Cardiac septum (tissue), 1 donor: Measurements from ENCODE around the gene NRG3. TPM values are rescaled to one million over a fixed set of nuclear protein-coding genes. Genes with fewer than 3 reads are reported as not detected.
"Not testable (repeated sequence)": the region's sequence is repeated elsewhere in the genome, so short reads cannot be mapped to it uniquely, and the experiment has no call there.

Experiments used
- DNase-seq: peaks from one replicate; pipeline ENCODE4 v3.0.0-alpha.2; 2020; ENCODE audit warnings: low spot score
- intact Hi-C: fragments of 100-400 bp; cut with DNase I; formaldehyde crosslinking; loops from one replicate; pipeline ENCODE4 v1.14.0; 2022
- total RNA-seq: library from RNA; stranded (reverse); fragmentation: NEBNext Ultra II Directional; extraction: Animal tissue kit (Norgen Biotek cat#: 25700); gene quantifications from one replicate; pipeline ENCODE4 v1.2.1, GENCODE V29; 2021
- donor health status: DM: no; HTN: no; CAD: no.

Gene NRG3
- total RNA-seq, 1 donor from 2014 or later, result 0.57 TPM

DNA sequence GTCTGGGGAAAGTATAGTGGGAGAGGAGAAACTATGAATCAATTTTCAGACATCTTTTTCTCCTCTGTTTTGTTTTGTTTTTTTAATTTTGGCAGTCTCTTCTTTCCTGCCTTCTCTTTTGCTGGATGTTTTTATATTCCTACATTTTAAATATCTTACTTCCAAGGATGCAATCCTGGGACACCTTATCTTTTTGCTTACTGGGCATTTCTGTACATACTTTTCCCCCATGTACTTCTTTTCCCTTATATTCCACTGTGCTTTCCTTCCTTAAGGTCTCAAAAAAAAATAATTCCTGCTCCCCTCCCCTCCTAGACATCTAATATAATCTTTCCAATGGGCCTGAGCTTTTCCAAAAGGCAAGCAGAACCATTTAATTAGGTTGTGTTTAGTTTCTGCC lies 701.1 kb downstream of the NRG3 start:
- intact Hi-C loops, result no loop called here
- DNase-seq, result no peak

- DNase-seq, result no peak
- intact Hi-C loops, result no loop called here
These were observed 706.9 kb downstream of the NRG3 start for GRCh38 chr10:82581940-82582339.

DNA sequence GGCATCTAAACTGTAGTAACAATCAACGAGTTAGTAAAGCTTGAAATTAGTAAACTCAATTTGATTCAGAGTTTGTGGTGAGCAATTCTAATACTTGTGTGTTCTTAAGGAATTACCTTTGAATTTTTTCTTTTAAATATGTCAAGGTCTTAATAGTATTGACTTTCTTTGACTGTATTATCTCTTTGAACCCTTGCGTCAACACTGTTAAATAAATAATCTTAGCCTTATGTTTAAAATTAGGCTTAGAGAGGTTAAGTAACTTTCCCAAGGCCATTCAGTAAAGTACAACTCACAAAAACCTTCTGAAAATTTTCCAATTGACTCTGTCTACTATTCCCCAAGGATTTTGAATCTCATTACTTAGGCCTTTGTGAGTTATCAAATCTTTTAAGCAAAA lies 716.4 kb downstream of the NRG3 start:
- DNase-seq, result no peak
- intact Hi-C loops, result no loop called here

DNA sequence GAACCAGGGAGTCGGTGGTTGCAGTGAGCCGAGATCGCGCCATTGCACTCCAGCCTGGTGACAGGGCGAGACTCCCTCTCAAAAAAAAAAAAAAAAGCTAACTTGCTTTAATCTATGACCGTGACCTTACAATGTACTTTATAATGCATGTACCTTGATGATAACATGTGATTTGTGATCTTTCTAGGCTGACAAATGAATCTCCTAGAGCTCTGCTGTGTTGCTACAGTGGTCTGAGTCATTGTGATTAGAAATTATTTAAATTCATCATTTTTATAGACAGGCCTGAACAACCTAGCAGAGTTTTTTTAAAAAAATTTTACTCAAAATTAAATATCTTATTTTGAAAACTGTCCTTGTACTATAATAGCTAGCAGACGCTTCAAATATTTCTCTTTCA lies 722.8 kb downstream of the NRG3 start:
- intact Hi-C loops, result no loop called here
- DNase-seq, result no peak

DNA sequence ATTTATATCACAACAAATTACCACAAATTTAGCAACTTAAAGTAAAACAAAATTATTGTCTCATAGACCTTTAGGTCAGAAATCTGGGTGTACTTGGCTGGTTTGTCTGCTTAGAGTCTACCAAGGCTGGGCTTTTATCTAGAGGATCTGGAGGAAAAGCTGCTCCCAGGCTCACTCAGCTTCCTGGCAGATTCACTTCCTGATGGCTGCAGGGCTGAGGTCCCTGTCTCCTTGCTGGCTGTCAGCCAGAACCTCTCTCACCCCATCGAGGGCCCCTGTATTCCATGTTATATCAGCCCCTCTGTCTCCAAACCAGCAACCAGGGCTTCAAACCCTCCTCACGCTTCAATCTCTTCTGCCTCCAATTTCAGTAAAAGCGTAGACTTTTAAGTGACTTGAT lies 734.9 kb downstream of the NRG3 start:
- intact Hi-C loops, result no loop called here

DNA sequence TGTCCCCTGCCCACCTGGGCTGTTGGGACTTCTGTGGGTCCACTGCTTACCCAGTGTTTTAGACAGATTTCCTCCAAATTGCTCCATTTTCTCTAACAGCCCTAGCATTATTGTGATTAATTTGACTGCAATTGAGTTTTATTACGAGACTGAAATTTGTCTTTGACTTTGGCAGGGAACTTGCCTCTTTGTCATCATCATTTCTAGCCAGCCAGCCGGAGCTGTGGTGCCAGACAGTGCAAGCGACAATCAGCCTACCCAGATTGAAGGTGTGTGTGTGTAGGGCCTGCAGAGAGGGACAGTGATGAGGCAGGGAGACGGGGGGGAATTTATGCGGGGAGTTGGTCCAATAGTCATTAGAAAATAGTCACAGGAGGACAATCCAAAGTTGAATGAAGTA lies 743.0 kb downstream of the NRG3 start:
- intact Hi-C loops, result no loop called here

More for the DNA sequence above, 734.9 kb downstream of the NRG3 start:
- no peak for DNase-seq

GRCh38 chr10:82621680-82622079 lies 746.7 kb downstream of the NRG3 start:
- intact Hi-C loops, result no loop called here
- no peak for DNase-seq

More for the DNA sequence above, 743.0 kb downstream of the NRG3 start:
- no peak for DNase-seq

- intact Hi-C loops, result no loop called here
- no peak for DNase-seq
These were observed 747.5 kb downstream of the NRG3 start for GRCh38 chr10:82622479-82622878.

- intact Hi-C loops, result no loop called here
- DNase-seq, result no peak
These were observed 750.7 kb downstream of the NRG3 start for GRCh38 chr10:82625512-82626189.

DNA sequence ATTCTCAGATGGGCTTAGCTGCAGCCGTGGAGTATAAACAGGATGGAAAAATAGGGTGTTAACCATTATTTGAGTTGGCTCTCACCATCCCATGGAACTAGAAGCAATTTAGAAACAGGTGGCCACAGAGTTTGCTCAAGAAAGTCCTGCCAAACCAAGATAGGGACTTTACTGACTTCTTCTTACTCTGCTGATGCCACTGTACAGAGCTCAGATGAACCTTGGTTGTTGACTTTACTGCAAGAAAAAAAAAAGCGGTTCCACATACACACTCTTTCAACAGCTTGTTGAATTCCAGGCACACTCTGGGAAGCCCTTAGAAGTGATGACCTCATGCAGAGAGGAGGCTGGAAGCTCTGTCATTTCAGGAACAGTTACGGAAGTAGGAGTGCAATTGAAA lies 753.4 kb downstream of the NRG3 start:
- intact Hi-C loops, result no loop called here

GRCh38 chr10:82643076-82643475 lies 768.1 kb downstream of the NRG3 start:
- no peak for DNase-seq
- intact Hi-C loops, result no loop called here

More for the DNA sequence above, 753.4 kb downstream of the NRG3 start:
- DNase-seq, result no peak

GRCh38 chr10:82643601-82644000 lies 768.6 kb downstream of the NRG3 start:
- intact Hi-C loops, result no loop called here
- no peak for DNase-seq

GRCh38 chr10:82645221-82645620 lies 770.2 kb downstream of the NRG3 start:
- DNase-seq, result no peak
- intact Hi-C loops, result no loop called here

- intact Hi-C loops, result no loop called here
- DNase-seq, result no peak
These were observed 778.5 kb downstream of the NRG3 start for GRCh38 chr10:82653244-82654155.

DNA sequence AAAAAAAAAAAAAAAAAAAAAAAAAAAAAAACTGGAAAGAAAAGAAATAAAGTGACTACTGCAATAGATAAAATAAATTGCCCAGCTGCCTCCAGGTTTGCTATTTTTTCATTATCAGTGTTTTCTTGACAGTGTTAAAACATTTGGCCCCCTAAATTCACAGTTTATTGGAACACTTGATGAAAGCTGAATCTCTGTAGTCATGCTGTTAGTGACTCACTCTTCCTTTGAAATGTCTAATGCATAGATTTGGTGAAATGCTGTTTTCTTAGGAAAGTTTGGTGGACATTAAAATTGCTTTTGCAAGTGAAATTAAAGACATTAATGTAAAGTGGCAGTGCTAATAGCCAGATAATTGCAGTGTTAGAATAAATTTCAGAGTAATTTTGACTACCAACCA lies 785.2 kb downstream of the NRG3 start:
- intact Hi-C loops, result no loop called here
- DNase-seq, result no peak

- DNase-seq, result no peak
- intact Hi-C loops, result no loop called here
These were observed 786.0 kb downstream of the NRG3 start for GRCh38 chr10:82660986-82661385.

DNA sequence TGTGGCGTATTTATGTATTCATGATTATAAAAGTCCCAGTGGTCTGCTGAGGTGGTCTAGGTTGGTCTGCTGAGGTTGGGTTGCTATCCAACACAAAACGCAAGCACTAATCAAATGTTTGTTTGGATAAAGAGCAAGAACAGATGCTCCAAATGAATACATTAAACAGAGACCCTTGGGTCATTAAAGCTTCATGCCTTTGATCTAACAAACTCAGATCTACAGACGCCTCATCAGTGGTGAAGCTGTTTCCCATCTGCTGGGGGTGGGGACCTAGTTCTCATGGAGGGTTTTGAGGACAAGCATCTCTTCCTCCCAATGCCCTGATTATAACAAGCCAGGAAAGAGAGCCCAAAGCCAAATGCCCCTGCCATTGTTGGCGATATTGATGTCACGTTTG lies 786.7 kb downstream of the NRG3 start:
- intact Hi-C loops, result no loop called here

DNA sequence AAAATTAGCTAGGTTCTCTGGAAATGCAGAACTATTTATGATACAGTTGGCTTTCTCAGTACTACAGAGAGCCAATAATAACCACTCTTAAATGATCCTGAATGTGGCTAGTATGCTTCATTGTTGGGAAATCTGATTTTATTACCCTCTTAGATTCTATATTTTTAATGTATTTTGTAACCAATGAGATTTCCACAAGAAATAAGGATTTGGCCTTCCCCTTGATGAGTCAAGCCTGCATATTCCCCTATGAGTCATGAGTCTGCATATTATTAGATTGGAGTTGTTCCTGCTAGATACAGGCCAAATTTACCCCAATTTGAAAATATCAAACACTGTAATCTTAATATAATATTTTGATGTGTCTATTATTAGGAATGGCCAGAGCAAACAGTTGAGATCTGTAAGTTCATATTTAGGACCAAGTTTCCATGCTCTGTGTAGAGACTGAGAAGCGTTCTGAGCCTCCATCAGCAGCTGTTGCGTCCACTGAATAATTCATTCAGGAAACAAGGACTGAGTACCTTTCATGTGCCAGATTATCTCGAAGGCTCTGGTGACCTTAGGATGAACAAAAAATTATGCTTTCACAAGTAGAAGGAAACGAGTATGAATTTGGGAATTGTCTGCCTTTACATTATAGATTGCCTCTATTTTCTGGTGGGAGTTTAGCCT lies 793.4 kb downstream of the NRG3 start:
- intact Hi-C loops, result no loop called here
- DNase-seq, result no peak

More for the DNA sequence above, 786.7 kb downstream of the NRG3 start:
- no peak for DNase-seq

- intact Hi-C loops, result no loop called here
- DNase-seq, result no peak
These were observed 799.0 kb downstream of the NRG3 start for GRCh38 chr10:82674036-82674435.

DNA sequence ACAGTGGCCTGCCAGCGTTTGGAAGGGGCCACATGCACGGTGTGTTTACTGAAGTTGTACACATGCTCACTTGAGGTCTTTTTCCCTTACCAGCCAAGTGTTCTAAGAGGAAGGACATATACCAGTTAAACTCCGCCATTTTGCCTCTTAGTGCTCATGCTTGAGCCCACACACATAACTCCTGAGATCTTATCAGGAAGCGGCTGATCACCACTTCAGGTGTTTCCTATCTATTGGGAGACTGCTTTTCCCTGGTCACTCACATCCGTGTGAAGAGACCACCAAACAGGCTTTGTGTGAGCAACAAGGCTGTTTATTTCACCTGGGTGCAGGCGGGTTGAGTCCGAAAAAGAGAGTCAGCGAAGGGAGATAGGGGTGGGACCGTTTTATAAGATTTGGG lies 802.9 kb downstream of the NRG3 start:
- DNase-seq, intact Hi-C loops: not testable (repeated sequence)
